ENCODE measurements around the gene SHISA9. TPM values are rescaled to one million over a fixed set of nuclear protein-coding genes. Genes with fewer than 3 reads are reported as not detected.

SHISA9 gene
- total and polyA plus RNA-seq, 4 donors, result 0.10 to 0.39 (median 0.25) TPM; not detected in 1

DNA sequence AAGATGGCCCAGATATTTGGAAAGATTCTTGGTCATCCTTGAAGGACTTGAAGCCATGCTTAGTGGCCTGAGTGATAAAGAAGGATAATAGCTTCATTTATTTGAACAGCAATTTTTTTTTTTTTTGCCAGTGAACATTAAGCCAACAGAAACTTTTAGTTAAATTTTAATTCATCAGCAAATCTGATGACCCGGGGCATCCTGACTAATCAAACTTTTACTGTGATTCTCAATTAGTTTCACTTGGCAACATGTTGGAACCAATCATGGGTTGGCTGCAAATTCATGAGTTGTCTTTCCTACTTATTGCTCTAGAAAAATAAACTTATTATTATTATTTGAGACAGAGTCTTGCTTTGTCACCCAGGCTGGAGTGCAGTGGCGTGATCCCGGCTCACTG lies 74.4 kb downstream of the SHISA9 start:
- peaks cover 2% of the 10 kb centered on the region for H3K9me3 ChIP-seq (ENCODE audit: control insufficient read depth, low read length)
- no peaks in the 10 kb centered on the region for H3K4me1 ChIP-seq (ENCODE audit: control insufficient read depth in 1 of 2, insufficient read depth in 2 of 2, low read length in 2 of 2)
- H3K4me3 ChIP-seq (ENCODE audit: low read length in 2 of 2), result no peak overlapping the region
- no peak for DNase-seq
- H3K27ac ChIP-seq (ENCODE audit: low read depth in 1 of 2, low read length in 2 of 2), result no peak overlapping the region
- intact Hi-C loops (cut with DNase I), result no loop called here
- H3K27me3 ChIP-seq (ENCODE audit: control insufficient read depth in 1 of 2, insufficient read depth in 2 of 2, low read length in 1 of 2), result peaks cover 0 to 1% of the 10 kb centered on the region in 2 donors
- no peaks in the 10 kb centered on the region for H3K36me3 ChIP-seq (ENCODE audit: control insufficient read depth in 1 of 2, insufficient read depth in 2 of 2, low read length in 1 of 2)
- 92 to 94% methylated on average over 3 of the region's 3 CpGs for WGBS, 2 donors
- ATAC-seq (ENCODE audit: low FRiP score), result no peak

DNA sequence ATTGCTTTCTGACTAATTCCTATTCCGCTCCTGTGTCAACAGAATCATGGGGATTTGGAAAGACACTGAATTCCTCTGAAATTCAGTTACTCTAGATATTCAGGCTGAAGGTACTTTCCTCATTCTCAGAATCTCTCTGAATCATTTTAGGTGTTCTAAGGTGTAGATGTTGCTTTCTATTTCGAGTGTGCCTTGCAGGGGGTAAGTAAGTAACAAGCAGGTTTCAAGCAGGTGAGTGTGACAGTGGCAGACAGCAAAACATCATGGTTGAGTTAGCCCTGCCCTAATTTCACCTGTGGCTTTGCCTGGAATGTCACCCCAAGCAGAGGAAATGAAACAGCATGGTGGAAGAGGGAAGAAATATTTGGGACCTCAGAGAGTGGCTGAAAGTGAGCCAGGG lies 75.1 kb downstream of the SHISA9 start:
- WGBS, 2 donors, result 54 to 56% methylated on average over 2 of the region's 2 CpGs
- Histone ChIP-seq H3K4me3 (ENCODE audit: low read length in 2 of 2) (no peak overlapping the region), H3K9me3 (ENCODE audit: control insufficient read depth, low read length) (peaks cover 4% of the 10 kb centered on the region), H3K27me3 (ENCODE audit: control insufficient read depth in 1 of 2, insufficient read depth in 2 of 2, low read length in 1 of 2) (peaks cover 0 to 1% of the 10 kb centered on the region in 2 donors), H3K27ac (ENCODE audit: low read depth in 1 of 2, low read length in 2 of 2) (no peak overlapping the region), H3K36me3 (ENCODE audit: control insufficient read depth in 1 of 2, insufficient read depth in 2 of 2, low read length in 1 of 2) (no peaks in the 10 kb centered on the region), H3K4me1 (ENCODE audit: control insufficient read depth in 1 of 2, insufficient read depth in 2 of 2, low read length in 2 of 2) (no peaks in the 10 kb centered on the region)
- no peak for DNase-seq
- intact Hi-C loops (cut with DNase I), result no loop called here
- no peak for ATAC-seq (ENCODE audit: low FRiP score)

DNA sequence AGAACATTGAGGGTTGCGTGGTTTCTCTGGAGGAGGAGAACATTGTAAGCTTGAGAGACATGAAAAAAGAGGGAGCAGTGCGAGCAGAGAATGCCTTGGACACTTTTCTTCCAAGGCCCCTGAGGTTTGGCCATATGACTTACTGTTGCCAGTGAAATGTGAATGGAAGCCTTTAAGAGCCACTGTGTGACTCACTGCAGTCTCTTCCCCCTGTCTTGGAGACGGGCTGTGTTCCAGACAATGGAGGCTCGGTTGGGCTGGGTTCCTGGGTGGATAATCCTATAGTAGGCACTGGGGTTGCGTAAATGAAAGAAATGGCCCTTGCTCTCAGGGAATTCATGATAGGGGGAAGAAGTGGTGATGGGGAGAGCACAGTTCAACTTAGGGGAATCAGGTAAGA lies 75.5 kb downstream of the SHISA9 start:
- no peaks in the 10 kb centered on the region for H3K4me1 ChIP-seq (ENCODE audit: control insufficient read depth in 1 of 2, insufficient read depth in 2 of 2, low read length in 2 of 2)
- peaks cover 0 to 1% of the 10 kb centered on the region in 2 donors for H3K27me3 ChIP-seq (ENCODE audit: control insufficient read depth in 1 of 2, insufficient read depth in 2 of 2, low read length in 1 of 2)
- H3K9me3 ChIP-seq (ENCODE audit: control insufficient read depth, low read length), result peaks cover 4% of the 10 kb centered on the region
- H3K36me3 ChIP-seq (ENCODE audit: control insufficient read depth in 1 of 2, insufficient read depth in 2 of 2, low read length in 1 of 2), result no peaks in the 10 kb centered on the region
- intact Hi-C loops (cut with DNase I), result no loop called here
- 56 to 76% methylated on average over 5 of the region's 5 CpGs for WGBS, 2 donors
- no peak overlapping the region for H3K4me3 ChIP-seq (ENCODE audit: low read length in 2 of 2)
- ATAC-seq (ENCODE audit: low FRiP score) (no peak), DNase-seq (no peak)
- H3K27ac ChIP-seq (ENCODE audit: low read depth in 1 of 2, low read length in 2 of 2), result no peak overlapping the region

DNA sequence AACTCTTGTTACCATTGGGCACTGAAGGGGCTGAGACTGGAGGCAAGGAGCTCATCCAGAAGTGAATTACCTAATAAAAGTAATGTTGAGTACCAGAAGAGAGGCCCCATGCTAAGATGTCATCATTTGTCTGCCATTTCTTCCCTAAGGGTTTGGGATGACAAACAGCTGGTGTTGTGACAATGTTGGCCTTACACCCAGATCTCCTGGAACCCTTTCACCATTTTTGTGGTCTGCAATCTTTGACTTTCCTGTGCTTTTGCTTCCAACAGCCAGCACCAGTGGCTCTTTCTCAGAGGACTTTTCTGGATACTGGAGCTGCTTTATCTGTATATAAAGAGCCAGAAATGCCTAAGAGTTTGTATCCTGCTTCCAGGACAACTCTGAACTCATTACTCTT lies 84.1 kb downstream of the SHISA9 start:
- DNase-seq, result no peak
- H3K9me3 ChIP-seq (ENCODE audit: control insufficient read depth, low read length), result peaks cover 4% of the 10 kb centered on the region
- no peaks in the 10 kb centered on the region for H3K36me3 ChIP-seq (ENCODE audit: control insufficient read depth in 1 of 2, insufficient read depth in 2 of 2, low read length in 1 of 2)
- H3K4me3 ChIP-seq (ENCODE audit: low read length in 2 of 2), result no peak overlapping the region
- intact Hi-C loops (cut with DNase I), result no loop called here
- no peak for ATAC-seq (ENCODE audit: low FRiP score)
- no peaks in the 10 kb centered on the region for H3K4me1 ChIP-seq (ENCODE audit: control insufficient read depth in 1 of 2, insufficient read depth in 2 of 2, low read length in 2 of 2)
- no peak overlapping the region for H3K27ac ChIP-seq (ENCODE audit: low read depth in 1 of 2, low read length in 2 of 2)
- H3K27me3 ChIP-seq (ENCODE audit: control insufficient read depth in 1 of 2, insufficient read depth in 2 of 2, low read length in 1 of 2), result no peaks in the 10 kb centered on the region

DNA sequence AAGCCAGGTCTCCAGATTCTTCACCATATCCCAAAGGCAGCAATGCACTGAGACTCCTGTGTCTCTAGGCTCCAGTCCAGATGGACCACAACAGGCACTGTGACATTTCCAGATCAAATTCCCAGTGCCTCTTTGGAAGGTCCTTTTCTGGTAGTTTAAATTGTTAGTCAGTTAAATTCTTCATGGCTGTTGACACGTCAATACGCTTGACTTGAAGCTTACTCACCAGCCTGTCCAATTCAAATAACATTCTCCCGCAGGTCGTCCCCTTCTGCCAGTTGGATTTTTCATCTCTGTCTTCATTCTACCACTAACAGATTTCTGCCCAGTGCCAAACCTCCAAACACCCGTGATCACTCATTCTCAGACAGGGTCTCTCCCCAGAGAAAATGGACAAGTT lies 86.7 kb downstream of the SHISA9 start:
- Histone ChIP-seq H3K27me3 (ENCODE audit: control insufficient read depth in 1 of 2, insufficient read depth in 2 of 2, low read length in 1 of 2) (no peaks in the 10 kb centered on the region), H3K9me3 (ENCODE audit: control insufficient read depth, low read length) (no peaks in the 10 kb centered on the region), H3K4me1 (ENCODE audit: control insufficient read depth in 1 of 2, insufficient read depth in 2 of 2, low read length in 2 of 2) (no peaks in the 10 kb centered on the region), H3K4me3 (ENCODE audit: low read length in 2 of 2) (no peak overlapping the region), H3K36me3 (ENCODE audit: control insufficient read depth in 1 of 2, insufficient read depth in 2 of 2, low read length in 1 of 2) (no peaks in the 10 kb centered on the region), H3K27ac (ENCODE audit: low read depth in 1 of 2, low read length in 2 of 2) (no peak overlapping the region)
- intact Hi-C loops (cut with DNase I), result no loop called here
- WGBS, 2 donors, result 17 to 35% methylated on average over 5 of the region's 5 CpGs
- ATAC-seq (ENCODE audit: low FRiP score) (no peak), DNase-seq (no peak)

DNA sequence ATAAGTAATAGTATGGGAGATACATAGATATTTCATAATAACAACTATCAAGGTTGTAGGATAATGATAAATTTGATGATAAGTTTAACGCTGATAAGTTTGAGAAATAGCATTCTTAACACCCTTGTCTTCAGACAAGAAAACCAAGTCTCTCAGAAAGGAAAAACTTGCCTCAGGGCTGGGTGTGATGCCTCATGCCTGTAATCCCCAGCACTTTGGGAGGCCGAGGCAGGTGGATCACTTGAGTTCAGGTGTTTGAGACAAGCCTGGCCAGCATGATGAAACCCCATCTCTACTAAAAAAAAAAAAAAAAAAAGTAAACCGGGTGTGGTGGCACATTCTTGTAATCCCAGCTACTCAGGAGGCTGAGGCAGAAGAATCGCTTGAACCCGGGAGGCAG lies 90.7 kb downstream of the SHISA9 start:
- no peak overlapping the region for H3K4me3 ChIP-seq (ENCODE audit: low read length in 2 of 2)
- H3K9me3 ChIP-seq (ENCODE audit: control insufficient read depth, low read length), result no peaks in the 10 kb centered on the region
- DNase-seq, result no peak
- intact Hi-C loops (cut with DNase I), result no loop called here
- H3K27me3 ChIP-seq (ENCODE audit: control insufficient read depth in 1 of 2, insufficient read depth in 2 of 2, low read length in 1 of 2), result no peaks in the 10 kb centered on the region
- no peaks in the 10 kb centered on the region for H3K4me1 ChIP-seq (ENCODE audit: control insufficient read depth in 1 of 2, insufficient read depth in 2 of 2, low read length in 2 of 2)
- no peaks in the 10 kb centered on the region for H3K36me3 ChIP-seq (ENCODE audit: control insufficient read depth in 1 of 2, insufficient read depth in 2 of 2, low read length in 1 of 2)
- WGBS, 2 donors, result 78 to 85% methylated on average over 5 of the region's 5 CpGs
- no peak for ATAC-seq (ENCODE audit: low FRiP score)
- no peak overlapping the region for H3K27ac ChIP-seq (ENCODE audit: low read depth in 1 of 2, low read length in 2 of 2)

DNA sequence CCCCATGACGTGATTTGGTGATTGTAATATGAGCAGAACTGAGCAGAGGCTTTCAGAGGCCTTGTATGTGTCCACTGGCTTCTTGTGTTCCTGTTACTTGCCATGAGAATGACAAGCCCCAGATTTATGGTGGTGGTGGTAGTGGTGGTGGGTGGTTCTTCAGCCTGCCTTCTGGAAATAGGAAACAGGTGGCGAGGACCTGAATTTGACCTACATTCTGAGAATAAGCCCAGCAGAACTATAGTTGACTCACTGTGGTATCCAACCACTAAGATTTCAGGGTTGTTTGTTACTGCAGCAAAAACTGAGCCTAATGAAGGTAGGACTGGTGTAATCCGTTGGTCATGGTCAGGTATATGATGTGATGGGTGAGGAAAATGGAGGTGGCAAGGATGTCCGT lies 93.0 kb downstream of the SHISA9 start:
- H3K36me3 ChIP-seq (ENCODE audit: control insufficient read depth in 1 of 2, insufficient read depth in 2 of 2, low read length in 1 of 2), result no peaks in the 10 kb centered on the region
- no peak overlapping the region for H3K27ac ChIP-seq (ENCODE audit: low read depth in 1 of 2, low read length in 2 of 2)
- intact Hi-C loops (cut with DNase I), result no loop called here
- no peak for DNase-seq
- no peaks in the 10 kb centered on the region for H3K4me1 ChIP-seq (ENCODE audit: control insufficient read depth in 1 of 2, insufficient read depth in 2 of 2, low read length in 2 of 2)
- no peaks in the 10 kb centered on the region for H3K27me3 ChIP-seq (ENCODE audit: control insufficient read depth in 1 of 2, insufficient read depth in 2 of 2, low read length in 1 of 2)
- WGBS, 2 donors, result 70 to 73% methylated on average over 4 of the region's 4 CpGs
- no peaks in the 10 kb centered on the region for H3K9me3 ChIP-seq (ENCODE audit: control insufficient read depth, low read length)
- ATAC-seq (ENCODE audit: low FRiP score), result no peak
- no peak overlapping the region for H3K4me3 ChIP-seq (ENCODE audit: low read length in 2 of 2)

DNA sequence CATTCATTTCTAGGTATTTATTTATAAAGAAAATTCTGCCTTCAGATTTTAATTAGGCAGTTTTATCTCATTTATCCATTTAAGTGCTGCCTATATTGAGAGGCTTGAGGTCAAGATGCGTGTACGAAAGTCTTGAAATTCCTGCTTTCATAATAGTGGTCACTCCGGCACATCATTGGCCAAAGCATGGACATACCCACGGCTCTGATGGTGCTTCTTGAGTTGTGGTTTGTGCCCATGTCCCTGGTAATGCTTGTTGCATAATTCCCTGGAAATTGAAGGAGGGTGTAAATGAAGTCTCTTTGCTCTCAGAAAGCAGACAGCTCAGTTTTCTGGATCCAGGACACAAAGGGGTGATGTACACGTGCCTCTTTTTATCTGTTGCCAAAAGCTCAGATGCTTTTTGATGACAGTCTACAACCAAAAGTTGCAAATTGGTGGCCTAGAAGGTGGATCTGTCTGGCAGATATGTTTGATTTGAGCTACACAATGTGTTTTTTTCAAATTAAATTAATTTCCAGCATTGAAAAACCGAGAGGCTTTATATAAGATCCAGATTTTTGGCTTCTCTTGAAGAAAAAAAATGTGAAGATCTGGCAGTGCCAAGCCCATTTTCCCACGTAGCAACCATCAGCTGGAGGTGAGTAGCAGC lies 94.4 kb downstream of the SHISA9 start:
- Histone ChIP-seq H3K27ac (ENCODE audit: low read depth in 1 of 2, low read length in 2 of 2) (no peak overlapping the region), H3K27me3 (ENCODE audit: control insufficient read depth in 1 of 2, insufficient read depth in 2 of 2, low read length in 1 of 2) (no peaks in the 10 kb centered on the region), H3K9me3 (ENCODE audit: control insufficient read depth, low read length) (no peaks in the 10 kb centered on the region), H3K4me3 (ENCODE audit: low read length in 2 of 2) (no peak overlapping the region), H3K4me1 (ENCODE audit: control insufficient read depth in 1 of 2, insufficient read depth in 2 of 2, low read length in 2 of 2) (no peaks in the 10 kb centered on the region), H3K36me3 (ENCODE audit: control insufficient read depth in 1 of 2, insufficient read depth in 2 of 2, low read length in 1 of 2) (no peaks in the 10 kb centered on the region)
- intact Hi-C loops (cut with DNase I), result no loop called here
- ATAC-seq (ENCODE audit: low FRiP score) (no peak), DNase-seq (no peak)
- 65 to 67% methylated on average over 7 of the region's 7 CpGs for WGBS, 2 donors

DNA sequence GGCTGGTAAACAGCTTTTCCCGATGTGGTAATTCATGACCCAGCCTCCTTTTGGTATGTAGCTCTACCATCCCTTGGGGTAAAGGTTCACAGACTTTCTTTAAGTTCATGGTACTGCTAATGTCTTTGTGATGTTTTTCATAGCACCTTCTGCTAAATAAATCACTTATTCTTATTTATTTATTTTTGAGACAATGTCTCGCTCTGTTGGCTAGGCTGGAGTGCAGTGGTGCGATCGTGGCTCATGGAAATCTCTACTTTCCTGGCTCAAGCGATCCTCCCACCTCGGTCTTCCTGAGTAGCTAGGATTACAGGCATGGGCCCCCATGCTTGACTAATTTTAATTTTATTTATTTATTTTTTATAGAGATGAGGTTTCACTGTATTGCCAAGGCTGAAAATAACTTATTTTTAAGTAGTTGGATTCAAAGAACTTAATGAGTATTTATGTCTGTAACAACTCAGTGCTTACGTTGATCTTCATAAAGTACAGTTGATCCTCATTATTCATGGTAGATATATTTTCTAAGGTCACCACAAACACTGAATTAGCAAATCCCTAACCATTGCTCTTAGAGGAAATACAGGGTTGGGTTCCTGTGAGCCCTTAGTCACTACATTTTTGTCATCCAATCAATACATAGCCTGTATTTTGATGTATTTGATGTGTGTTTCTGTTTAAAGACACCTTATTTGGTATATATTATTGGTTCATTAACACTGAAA lies 97.1 kb downstream of the SHISA9 start:
- no peak for DNase-seq
- WGBS, 2 donors, result 70 to 80% methylated on average over 7 of the region's 7 CpGs
- intact Hi-C loops (cut with DNase I), result no loop called here
- no peaks in the 10 kb centered on the region for H3K9me3 ChIP-seq (ENCODE audit: control insufficient read depth, low read length)
- H3K4me1 ChIP-seq (ENCODE audit: control insufficient read depth in 1 of 2, insufficient read depth in 2 of 2, low read length in 2 of 2), result no peaks in the 10 kb centered on the region
- no peak overlapping the region for H3K4me3 ChIP-seq (ENCODE audit: low read length in 2 of 2)
- H3K27me3 ChIP-seq (ENCODE audit: control insufficient read depth in 1 of 2, insufficient read depth in 2 of 2, low read length in 1 of 2), result no peaks in the 10 kb centered on the region
- H3K36me3 ChIP-seq (ENCODE audit: control insufficient read depth in 1 of 2, insufficient read depth in 2 of 2, low read length in 1 of 2), result no peaks in the 10 kb centered on the region
- no peak for ATAC-seq (ENCODE audit: low FRiP score)
- no peak overlapping the region for H3K27ac ChIP-seq (ENCODE audit: low read depth in 1 of 2, low read length in 2 of 2)

All from aorta (tissue), 5 donors.